MM.1S (cell line): ENCODE data around the gene RMND1.

Experiments used
- CTCF ChIP-seq: fragments of 300-600 bp; sonication (generic); IDR thresholded peaks from 2 replicates; pipeline ENCODE4 v1.5.1; 2016; ENCODE audit warnings: antibody characterized with exemption, low read length, mixed read lengths
- EZH2 ChIP-seq: fragments of 300-600 bp; sonication (generic); optimal IDR thresholded peaks from 2 replicates; pipeline ENCODE3; 2017; ENCODE audit warnings: low read depth, mild to moderate bottlenecking, antibody characterized with exemption, low read length, mixed read lengths
- EZH2phosphoT487 ChIP-seq: fragments of 300-600 bp; sonication (generic); IDR thresholded peaks from 2 replicates; pipeline ENCODE4 v1.6.1; 2018; ENCODE audit warnings: antibody characterized with exemption, low read length

DNA sequence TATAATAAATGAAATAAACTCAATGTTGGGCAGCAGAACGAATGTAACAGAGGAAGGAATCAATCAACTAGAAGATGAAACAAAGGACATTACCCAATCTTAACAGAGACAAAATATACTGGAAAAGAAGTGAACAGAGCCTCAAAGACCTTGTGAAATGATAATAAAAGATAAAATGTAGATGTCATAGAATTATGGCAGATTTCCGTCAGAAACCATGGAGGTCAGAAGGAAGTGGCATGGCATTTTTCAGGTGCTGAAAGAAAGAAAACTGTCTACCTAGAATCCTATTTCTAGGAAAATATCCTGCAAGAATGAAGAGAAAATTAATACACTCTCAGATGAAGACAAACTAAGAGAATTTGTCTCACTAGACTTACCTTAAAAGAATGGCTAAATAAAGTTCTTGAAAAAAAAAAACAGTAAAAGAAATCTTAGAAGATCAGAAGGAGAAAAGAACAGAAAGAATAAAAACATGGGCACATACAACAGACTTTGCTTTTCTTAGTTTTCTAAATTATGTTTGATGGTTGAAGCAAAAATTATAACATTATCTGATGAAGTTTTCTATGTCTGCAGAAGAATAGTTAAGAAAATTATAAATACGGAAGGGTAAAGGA lies 37.2 kb downstream of the RMND1 start:
- TF ChIP-seq CTCF (no peak), EZH2 (no peak), EZH2phosphoT487 (no peak)
